ENCODE data around the gene TWSG1.

GRCh38 chr18:9319333-9319732 is 15.2 kb upstream of the TWSG1 start:
- no peak for TF ChIP-seq CTCF (IDR thresholded peaks at IDR 0.05; ENCODE audit: extremely low read depth in 1 of 2, insufficient read depth in 1 of 2, low read depth in 1 of 2, low read length in 2 of 2)
- no peak for TF ChIP-seq MYC (IDR thresholded peaks at IDR 0.05; ENCODE audit: low read depth, low read length)
- TF ChIP-seq POLR2AphosphoS5 (IDR thresholded peaks at IDR 0.05; ENCODE audit: insufficient read depth, low read depth, low read length): no peak
- TF ChIP-seq POLR2A (IDR thresholded peaks at IDR 0.05; ENCODE audit: low read depth, low read length): no peak
- TF ChIP-seq FOS (IDR thresholded peaks at IDR 0.05; ENCODE audit: borderline replicate concordance, insufficient read depth, low read length): no peak
